Smooth muscle cell (in vitro differentiated cells): ENCODE results near the gene TFE3. TPM values are rescaled to one million over a fixed set of nuclear protein-coding genes. Genes with fewer than 3 reads are reported as not detected.

Experiments used
- DNase-seq: peaks from one replicate; lab custom pipeline; 2025; ENCODE audit not compliant: unreplicated experiment; lab: John Stamatoyannopoulos, UW
- H2AFZ ChIP-seq: fragments of 200-600 bp; sonication (generic); 2 replicates; pipeline ENCODE4 v1.6.0; 2016; ENCODE audit warnings: antibody characterized with exemption, low read depth, mild to moderate bottlenecking
- H3F3A ChIP-seq: fragments of 200-600 bp; sonication (generic); 2 replicates; pipeline ENCODE4 v1.6.0; 2017; ENCODE audit warnings: antibody characterized with exemption, low read depth
- H3K27ac ChIP-seq: fragments of 200-600 bp; sonication (generic); 2 replicates; pipeline ENCODE4 v1.5.1; 2016; ENCODE audit warnings: low read depth, mild to moderate bottlenecking
- H3K27me3 ChIP-seq: fragments of 200-600 bp; sonication (generic); 2 replicates; pipeline ENCODE4 v1.6.1; 2016; ENCODE audit warnings: low read depth, mild to moderate bottlenecking
- H3K36me3 ChIP-seq: fragments of 200-600 bp; sonication (generic); 2 replicates; pipeline ENCODE4 v1.5.1; 2016; ENCODE audit warnings: low read depth
- H3K4me1 ChIP-seq: fragments of 200-600 bp; sonication (generic); 2 replicates; pipeline ENCODE4 v1.5.1; 2016; ENCODE audit warnings: low read depth
- H3K4me2 ChIP-seq: fragments of 200-600 bp; sonication (generic); 2 replicates; pipeline ENCODE4 v1.6.0; 2016; ENCODE audit warnings: mild to moderate bottlenecking
- H3K4me3 ChIP-seq: fragments of 200-600 bp; sonication (generic); 2 replicates; pipeline ENCODE4 v1.5.1; 2016; ENCODE audit warnings: mild to moderate bottlenecking
- H3K79me2 ChIP-seq: fragments of 200-600 bp; sonication (generic); 2 replicates; pipeline ENCODE4 v1.6.0; 2016; ENCODE audit warnings: low read depth, mild to moderate bottlenecking
- H3K9ac ChIP-seq: fragments of 200-600 bp; sonication (generic); 2 replicates; pipeline ENCODE4 v1.6.0; 2016; ENCODE audit warnings: low read depth
- H3K9me3 ChIP-seq: fragments of 200-600 bp; sonication (generic); replicated peaks from 2 replicates; pipeline ENCODE4 v1.5.1; 2016; ENCODE audit warnings: low read depth
- H4K20me1 ChIP-seq: fragments of 200-600 bp; sonication (generic); 2 replicates; pipeline ENCODE4 v1.6.0; 2016; ENCODE audit warnings: low read depth
- CTCF ChIP-seq: fragments of 200-600 bp; sonication (generic); IDR thresholded peaks from 2 replicates; pipeline ENCODE4 v1.5.1; 2017; ENCODE audit warnings: borderline replicate concordance, mild to moderate bottlenecking, antibody characterized with exemption; ENCODE audit not compliant: insufficient read depth, poor library complexity, severe bottlenecking
- WGBS: methylation state at CpG from one replicate; pipeline ENCODE4 v1.1.7; 2016; ENCODE audit warnings: low lambda C conversion rate; 5-methylcytosine and 5-hydroxymethylcytosine counted together
- polyA plus RNA-seq: library from polyadenylated mRNA; unstranded; fragments of >200 nt; fragmentation: Nextera tagmentation; extraction: Ambion mirVana; gene quantifications from 2 replicates; pipeline ENCODE4 v1.2.1, GENCODE V29; 2016
- total RNA-seq: library from RNA; depleted of rRNA; stranded (reverse); fragments of >200 nt; gene quantifications from 2 replicates; pipeline ENCODE4 v1.2.3, GENCODE V29; 2014

The TFE3 gene
- total and polyA plus RNA-seq, 2 experiments from 2014 or later, result 23.6 to 35.2 TPM

GRCh38 chrX:49059201-49059600, 16.0 kb upstream of the TFE3 start:
- no peaks in the 10 kb centered on the region for H3K36me3 ChIP-seq
- no peaks in the 10 kb centered on the region for H3K4me1 ChIP-seq
- no peak for DNase-seq
- H3K9ac ChIP-seq, result no peak overlapping the region
- H3K27ac ChIP-seq, result peak overlapping the region; percentile 49
- H3K4me3 ChIP-seq, result peak overlapping the region; percentile 41
- no peaks in the 10 kb centered on the region for H4K20me1 ChIP-seq
- no peak overlapping the region for H2AFZ ChIP-seq
- H3K79me2 ChIP-seq, result no peaks in the 10 kb centered on the region
- no peaks in the 10 kb centered on the region for H3F3A ChIP-seq
- no peaks in the 10 kb centered on the region for H3K9me3 ChIP-seq
- peak overlapping the region; percentile 44 for H3K4me2 ChIP-seq
- no peak for TF ChIP-seq CTCF
- WGBS, result 60% methylated on average over 3 of the region's 6 CpGs
- no peaks in the 10 kb centered on the region for H3K27me3 ChIP-seq

- WGBS, result 70% methylated on average over 5 of the region's 5 CpGs
- no peaks in the 10 kb centered on the region for H3K9me3 ChIP-seq
- no peaks in the 10 kb centered on the region for H4K20me1 ChIP-seq
- no peak for DNase-seq
- H3K79me2 ChIP-seq, result no peaks in the 10 kb centered on the region
- H3F3A ChIP-seq, result no peaks in the 10 kb centered on the region
- peak within 1 kb of the TSS; percentile 44 for H3K4me2 ChIP-seq
- H3K27me3 ChIP-seq, result no peaks in the 10 kb centered on the region
- H3K9ac ChIP-seq, result no peak within 1 kb of the TSS
- peak within 1 kb of the TSS; percentile 49 for H3K27ac ChIP-seq
- H3K4me1 ChIP-seq, result no peaks in the 10 kb centered on the region
- H3K4me3 ChIP-seq, result peak within 1 kb of the TSS; percentile 41
- no peaks in the 10 kb centered on the region for H3K36me3 ChIP-seq
- TF ChIP-seq CTCF, result no peak
- no peak within 1 kb of the TSS for H2AFZ ChIP-seq
Observed at GRCh38 chrX:49058794-49059193, 15.6 kb upstream of the TFE3 start, which contains the start of gene CCDC120. TSS of gene CCDC120 (plus strand) at chrX:49058999. CDS start at chrX:49062042, 3,043 bp downstream.

- Histone ChIP-seq H3F3A (no peaks in the 10 kb centered on the region), H3K27me3 (no peaks in the 10 kb centered on the region), H3K9me3 (no peaks in the 10 kb centered on the region), H3K9ac (no peak overlapping the region), H3K79me2 (no peaks in the 10 kb centered on the region), H3K4me1 (no peaks in the 10 kb centered on the region), H3K4me3 (peak overlapping the region; percentile 62), H3K27ac (no peak overlapping the region), H3K36me3 (no peaks in the 10 kb centered on the region), H3K4me2 (peak overlapping the region; percentile 86), H4K20me1 (no peaks in the 10 kb centered on the region), H2AFZ (no peak overlapping the region)
- WGBS, result 81% methylated on average over 5 of the region's 5 CpGs
- no peak for TF ChIP-seq CTCF
- no peak for DNase-seq
Observed at GRCh38 chrX:49054073-49054762, 11.1 kb upstream of the TFE3 start.
